DMS153 treated with DMSO at 0.1 percent for 48 hours (cell line): Measurements from ENCODE around the gene EEF1A1.
"Not testable (repeated sequence)": the region's sequence is repeated elsewhere in the genome, so short reads cannot be mapped to it uniquely, and the experiment has no call there.

Experiments used
- DNase-seq: peaks from one replicate; lab custom pipeline; 2025; ENCODE audit not compliant: unreplicated experiment; lab: John Stamatoyannopoulos, UW

Gene EEF1A1

DNA sequence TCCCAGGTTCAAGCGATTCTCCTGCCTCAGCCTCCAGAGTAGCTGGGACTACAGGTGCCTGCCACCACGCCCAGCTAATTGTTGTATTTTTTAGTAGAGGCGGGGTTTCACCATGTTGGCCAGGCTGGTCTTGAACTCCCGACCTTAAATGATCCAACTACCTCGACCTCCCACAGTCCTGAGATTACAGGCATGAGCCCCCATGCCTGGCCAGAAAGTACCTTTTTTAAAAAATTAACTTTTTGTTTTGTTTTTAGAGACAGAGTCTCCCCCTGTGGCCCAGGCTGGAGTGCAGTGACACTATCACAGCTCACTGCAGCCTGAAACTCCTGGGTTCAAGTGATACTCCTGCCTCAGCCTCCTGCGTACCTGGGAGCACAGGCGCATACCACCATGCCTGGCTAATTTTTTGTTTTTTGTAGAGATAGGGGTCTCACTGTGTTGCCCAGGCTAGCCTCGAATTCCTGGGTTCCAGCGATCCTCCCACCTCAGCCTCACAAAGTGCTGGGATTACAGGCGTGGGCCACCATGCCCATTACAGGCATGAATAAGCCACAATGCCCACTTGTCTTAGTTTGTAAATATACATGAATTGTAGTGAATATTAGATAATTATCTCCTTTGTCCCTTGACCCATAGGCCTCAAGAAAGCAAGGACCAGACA is 17.4 kb upstream of the EEF1A1 start:
- DNase-seq = no peak

DNA sequence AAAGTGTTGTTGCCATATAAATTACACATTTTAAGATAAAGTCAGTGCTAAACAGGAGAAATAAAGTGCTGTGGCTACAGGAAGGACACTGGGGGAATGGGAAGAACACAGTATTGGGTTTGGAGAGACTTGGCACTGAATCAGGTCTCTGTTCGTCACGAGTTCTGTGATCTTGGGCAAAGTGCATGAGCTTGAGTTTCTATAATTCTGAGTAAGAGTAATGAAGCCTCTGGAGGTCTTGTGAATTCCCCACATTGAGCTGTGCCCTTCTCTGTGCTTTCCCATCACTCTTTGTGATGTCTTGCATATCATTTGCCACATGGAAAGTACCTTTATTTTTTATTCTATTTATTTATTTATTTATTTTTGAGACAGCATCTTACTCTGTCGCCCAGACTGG is 16.8 kb upstream of the EEF1A1 start:
- no peak for DNase-seq

DNA sequence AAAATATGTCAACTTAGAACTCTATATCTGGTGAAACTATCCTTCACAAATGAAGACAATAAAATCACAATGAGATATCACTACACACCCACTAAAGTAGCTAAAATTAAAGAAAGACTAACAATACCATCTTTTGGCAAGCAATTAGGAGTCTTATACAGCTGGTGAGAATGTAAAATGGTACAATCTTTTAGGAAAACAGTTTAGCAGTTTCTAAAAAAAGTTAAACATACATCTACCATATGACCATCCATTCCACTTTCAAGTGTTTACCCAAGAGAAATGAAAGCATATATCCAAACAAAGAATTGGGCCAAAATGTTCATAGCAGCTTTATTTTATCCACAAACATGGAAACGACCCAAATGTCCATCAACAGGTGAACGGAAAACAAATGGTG is 13.8 kb upstream of the EEF1A1 start:
- no peak for DNase-seq

DNA sequence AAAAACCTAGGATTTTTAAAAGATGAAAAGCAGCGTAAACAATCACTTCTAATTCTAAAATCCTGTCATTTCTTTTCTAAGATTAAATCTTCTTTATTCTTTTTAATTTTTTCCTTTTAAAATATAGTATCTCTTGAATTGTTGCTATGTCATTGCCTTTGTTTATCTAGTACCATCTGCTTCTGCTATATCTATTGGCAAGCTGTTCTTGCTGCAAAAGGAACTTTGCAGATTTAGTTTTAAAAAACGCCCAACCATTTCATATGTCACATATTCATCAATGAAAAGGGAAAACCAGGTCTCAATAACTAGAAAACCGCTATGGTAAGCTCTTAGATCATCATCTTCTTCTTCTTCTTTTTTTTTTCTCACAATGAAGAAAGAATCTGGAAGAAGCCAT is 11.5 kb upstream of the EEF1A1 start:
- no peak for DNase-seq

DNA sequence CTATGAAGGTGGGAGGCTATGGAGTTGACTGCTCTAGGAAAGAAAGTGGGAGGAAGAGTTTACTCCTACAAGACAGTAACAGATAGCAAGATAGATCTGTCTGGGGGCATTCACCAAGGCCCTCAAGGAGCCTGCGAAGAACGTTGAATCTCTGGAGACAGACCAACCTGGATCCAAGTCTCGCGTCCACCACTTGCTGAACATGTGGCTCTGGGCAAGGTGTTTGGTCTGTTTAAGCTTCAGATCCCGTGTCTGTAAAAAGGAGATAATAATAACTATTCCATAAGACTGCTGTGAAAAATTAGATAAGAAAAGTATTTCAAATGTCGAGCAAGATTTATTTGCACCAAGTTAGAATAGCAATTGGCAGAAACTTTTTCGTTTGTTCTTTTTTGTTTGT is 8.1 kb upstream of the EEF1A1 start:
- DNase-seq = no peak

DNA sequence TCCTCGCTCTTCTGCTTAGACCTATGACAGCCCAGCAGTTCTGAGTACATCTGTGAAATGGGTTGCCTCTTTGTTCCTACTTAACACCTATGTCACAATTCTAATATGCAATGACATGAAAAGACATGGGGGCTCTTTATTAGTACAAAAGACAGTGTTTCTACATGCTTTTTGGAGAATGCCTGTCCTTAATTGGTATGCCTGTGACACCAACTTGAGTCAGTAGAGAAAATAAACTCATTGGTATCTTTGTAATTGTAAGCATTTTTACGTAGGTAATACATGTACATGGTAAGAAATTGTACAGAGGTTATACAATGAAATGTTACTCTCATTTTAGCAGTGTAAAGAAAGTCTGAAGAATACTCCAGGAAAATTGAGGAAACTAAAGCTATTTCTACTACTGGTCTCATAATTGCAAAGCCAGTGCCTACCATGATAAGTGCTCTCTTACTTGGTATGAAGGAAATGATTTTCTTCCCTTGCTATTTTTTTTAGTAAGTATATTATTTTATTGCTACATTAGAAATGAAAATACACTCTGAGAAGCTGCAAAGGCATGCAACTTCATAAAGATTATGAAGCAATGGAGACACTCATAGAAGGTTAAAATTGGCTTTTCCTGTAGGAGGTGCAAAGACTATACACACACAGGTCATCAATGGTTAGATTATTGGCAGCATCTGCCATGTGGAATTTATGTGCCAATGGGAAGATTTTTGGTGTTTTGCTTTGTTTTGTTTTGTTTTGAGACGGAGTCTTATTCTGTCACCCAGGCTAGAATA is 4.9 kb upstream of the EEF1A1 start:
- no peak for DNase-seq

DNA sequence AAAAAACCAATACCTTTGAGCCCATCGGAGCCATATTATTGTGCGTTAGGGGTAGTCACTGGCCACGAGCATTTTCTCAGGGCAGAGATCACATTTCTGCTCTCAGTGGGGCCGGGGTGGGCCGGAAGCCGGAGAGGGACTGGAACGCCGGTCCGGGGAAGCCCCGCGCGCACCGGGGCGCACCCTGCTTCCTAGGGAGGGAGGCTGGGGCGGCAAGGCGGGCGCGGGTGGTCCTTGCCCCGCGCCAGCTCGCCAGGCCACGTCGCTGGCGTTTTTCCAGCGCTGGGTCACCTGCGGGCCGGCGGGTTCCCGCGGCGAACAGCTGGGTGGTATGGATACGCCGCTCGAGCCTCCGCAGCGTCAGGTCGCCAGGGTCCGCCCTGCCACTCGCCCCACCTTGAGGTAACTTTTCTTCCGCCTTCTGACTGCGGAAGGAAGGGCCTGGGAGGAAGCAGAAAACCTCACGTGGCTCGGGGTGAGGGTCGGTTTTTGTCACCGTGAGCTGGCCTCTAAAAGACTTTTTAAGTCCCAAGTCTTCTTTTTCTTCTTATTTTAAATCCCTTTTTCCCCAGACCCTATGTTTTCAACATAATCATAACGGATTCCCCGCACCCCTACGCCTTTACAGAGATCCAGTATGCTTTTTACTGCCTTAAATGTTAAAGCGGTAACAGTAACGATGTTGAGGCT is 2.7 kb upstream of the EEF1A1 start:
- peak; percentile 54 for DNase-seq

DNA sequence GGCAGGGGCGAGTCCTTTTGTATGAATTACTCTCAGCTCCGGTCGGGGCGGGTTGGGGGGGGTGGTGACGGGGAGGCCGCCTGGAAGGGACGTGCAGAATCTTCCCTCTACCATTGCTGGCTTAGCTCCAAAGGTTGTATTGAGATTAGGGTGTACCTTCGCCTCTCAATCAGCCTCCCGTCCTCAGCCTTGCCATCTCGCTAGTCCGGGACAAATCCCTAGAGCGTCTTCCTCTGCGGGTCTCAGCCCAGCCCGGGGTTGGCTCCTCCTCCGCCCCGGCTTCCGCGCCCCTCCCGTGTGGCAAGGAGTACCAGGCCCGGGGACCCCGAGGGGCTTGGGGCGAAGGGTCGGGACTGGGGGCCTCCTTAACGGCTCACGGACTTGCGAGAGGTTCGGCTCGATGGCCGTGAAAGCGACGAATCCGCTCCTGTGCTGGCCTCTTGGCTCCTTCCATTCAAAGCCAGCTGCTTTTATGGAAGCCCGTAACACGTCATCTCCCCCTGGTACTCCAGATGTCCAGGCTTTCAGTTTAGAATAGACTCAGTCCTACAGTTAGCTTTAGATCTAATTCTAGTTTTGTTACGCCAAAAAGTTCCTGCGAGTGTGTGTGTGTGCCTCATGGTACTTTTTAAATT is 636 bp upstream of the EEF1A1 start:
- DNase-seq = peak; percentile 99

DNA sequence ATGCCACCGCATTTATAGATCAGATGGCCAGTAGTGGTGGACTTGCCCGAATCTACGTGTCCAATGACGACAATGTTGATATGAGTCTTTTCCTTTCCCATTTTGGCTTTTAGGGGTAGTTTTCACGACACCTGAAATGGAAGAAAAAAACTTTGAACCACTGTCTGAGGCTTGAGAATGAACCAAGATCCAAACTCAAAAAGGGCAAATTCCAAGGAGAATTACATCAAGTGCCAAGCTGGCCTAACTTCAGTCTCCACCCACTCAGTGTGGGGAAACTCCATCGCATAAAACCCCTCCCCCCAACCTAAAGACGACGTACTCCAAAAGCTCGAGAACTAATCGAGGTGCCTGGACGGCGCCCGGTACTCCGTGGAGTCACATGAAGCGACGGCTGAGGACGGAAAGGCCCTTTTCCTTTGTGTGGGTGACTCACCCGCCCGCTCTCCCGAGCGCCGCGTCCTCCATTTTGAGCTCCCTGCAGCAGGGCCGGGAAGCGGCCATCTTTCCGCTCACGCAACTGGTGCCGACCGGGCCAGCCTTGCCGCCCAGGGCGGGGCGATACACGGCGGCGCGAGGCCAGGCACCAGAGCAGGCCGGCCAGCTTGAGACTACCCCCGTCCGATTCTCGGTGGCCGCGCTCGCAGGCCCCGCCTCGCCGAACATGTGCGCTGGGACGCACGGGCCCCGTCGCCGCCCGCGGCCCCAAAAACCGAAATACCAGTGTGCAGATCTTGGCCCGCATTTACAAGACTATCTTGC is 725 bp downstream of the EEF1A1 start:
- DNase-seq = peak; percentile 35

DNA sequence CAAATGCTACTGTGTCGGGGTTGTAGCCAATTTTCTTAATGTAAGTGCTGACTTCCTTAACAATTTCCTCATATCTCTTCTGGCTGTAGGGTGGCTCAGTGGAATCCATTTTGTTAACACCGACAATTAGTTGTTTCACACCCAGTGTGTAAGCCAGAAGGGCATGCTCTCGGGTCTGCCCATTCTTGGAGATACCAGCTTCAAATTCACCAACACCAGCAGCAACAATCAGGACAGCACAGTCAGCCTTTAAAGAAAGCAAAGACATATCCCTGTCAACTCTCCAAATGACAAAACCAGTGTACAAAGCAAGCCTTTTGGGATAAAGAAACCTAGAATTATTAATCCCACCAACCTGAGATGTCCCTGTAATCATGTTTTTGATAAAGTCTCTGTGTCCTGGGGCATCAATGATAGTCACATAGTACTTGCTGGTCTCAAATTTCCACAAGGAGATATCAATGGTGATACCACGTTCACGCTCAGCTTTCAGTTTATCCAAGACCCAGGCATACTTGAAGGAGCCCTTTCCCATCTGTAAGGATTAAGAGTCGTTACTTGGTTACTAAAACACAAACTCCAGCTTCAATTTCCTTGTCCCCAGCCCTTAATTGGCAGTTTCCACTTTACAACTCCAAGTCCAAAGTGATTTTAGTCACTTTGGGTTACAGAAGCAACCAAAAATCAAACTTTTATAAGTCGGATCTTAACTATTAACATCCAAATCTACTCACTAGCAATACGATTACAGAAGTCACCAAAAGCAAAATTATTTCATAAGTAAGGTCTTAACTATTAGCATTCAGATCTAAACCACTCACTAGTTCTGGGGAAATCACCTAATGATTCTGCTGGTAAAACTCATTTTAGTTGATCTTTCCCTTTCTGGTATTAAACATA is 1.6 kb downstream of the EEF1A1 start:
- DNase-seq = not testable (repeated sequence)

DNA sequence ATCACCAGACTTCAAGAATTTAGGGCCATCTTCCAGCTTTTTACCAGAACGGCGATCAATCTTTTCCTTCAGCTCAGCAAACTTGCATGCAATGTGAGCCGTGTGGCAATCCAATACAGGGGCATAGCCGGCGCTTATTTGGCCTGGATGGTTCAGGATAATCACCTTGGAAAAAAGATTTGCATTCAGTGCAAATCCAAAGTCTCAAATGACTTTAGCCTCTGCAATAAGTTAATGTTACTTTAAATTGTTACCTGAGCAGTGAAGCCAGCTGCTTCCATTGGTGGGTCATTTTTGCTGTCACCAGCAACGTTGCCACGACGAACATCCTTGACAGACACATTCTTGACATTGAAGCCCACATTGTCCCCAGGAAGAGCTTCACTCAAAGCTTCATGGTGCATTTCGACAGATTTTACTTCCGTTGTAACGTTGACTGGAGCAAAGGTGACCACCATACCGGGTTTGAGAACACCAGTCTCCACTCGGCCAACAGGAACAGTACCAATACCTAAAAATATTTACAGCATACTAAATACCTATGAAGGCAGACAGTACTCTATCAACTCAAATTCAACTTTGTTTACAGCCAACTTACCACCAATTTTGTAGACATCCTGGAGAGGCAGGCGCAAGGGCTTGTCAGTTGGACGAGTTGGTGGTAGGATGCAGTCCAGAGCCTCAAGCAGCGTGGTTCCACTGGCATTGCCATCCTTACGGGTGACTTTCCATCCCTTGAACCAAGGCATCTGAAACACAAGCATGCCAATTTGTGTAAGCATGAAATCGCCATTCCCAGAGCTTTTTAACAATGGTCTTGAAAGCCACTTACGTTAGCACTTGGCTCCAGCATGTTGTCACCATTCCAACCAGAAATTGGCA is 2.5 kb downstream of the EEF1A1 start:
- not testable (repeated sequence) for DNase-seq

DNA sequence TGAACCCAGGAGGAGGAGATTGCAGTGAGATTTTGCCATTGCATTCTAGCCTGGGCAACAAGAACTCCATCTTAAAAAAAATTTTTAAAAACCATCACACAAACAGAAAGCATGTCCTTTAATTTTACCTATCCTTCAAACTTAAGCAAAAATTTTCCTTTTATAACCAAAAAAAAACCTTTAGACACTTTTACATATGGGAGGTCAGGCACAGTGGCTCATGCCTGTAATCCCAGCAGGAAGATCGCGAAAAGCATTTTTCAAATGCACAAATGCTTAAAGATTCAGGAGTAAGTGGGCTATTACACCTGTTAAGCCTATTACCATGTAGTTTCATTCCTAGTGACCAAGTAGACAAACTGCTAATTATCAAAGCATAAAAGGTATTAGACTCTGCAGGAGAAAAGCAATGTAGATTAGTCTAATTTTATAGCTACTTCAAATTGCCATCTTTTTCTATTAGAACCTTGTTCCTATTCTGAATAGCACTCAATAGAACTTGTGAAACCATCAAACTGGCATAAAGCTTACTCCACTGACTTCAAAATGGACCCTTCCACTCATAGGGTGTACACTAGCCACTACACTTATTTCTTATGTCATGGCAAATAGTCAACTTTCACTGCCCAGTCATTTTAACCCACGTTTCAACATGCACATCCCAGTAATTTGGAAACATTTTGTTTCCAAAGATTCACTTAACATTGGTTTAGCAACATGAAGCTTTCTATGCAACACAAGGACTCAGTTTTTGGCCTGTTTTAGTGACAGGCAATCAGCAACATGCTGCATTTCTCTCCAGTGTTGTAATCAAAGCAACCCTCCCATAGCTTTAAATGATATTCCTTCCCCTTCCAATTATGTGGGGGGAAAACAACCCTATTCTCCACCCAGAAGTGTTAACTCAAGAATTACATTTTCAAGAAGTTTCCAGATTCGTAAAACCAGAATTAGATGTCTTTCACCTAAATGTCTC is 4.0 kb downstream of the EEF1A1 start:
- no peak for DNase-seq

DNA sequence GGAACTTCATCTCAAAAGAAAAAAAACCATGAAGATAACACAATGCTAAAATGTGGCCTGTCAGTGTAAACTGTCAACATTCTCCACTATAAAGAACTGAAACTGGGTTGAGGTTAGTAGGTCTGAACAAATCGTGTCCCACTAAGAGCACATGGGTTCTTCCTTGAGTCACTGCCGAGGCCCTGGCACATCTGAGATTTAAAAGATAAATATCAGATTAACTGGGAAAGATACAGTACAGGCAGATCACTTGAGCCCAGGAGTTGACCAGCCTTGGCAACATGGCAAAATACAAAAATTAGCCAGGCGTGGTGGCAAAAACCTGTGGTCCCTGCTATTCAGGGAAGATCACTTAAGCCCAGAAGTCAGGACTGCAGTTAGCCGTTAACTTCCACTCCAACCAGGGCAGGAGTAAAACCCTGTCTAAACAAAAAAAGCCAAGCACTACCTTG is 5.6 kb downstream of the EEF1A1 start:
- DNase-seq = no peak

DNA sequence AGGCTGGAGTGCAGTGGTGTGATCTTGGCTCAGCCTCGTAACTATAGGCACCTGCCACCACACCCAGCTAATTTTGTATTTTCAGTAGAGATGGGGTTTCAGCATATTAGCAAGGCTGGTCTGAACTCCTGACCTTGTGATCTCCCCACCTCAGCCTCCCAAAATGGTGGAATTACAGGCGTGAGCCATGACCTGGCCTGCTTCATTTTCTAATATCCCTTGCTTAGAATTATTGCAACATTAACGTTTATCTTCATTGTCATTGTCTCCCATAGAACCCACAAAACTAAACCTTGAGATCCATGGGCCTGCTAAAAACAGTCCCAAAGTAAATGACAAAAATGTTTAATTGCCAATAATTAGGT is 6.1 kb downstream of the EEF1A1 start:
- no peak for DNase-seq

DNA sequence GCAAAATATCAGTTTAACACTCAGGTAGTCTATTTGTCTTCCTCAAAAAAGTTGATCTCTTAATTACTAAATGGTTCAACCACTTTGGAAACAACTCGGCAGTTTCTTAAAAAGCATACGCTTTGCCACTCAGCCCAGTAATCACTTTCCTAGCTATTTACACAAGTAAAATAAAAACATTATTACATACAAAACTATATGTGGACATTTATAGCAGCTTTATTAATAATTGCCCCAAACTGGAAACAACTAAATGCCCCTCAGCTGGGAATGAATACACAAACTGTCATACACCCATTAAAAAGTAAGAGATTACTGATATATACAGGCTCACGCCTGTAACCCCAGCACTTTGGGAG is 7.4 kb downstream of the EEF1A1 start:
- DNase-seq = no peak

DNA sequence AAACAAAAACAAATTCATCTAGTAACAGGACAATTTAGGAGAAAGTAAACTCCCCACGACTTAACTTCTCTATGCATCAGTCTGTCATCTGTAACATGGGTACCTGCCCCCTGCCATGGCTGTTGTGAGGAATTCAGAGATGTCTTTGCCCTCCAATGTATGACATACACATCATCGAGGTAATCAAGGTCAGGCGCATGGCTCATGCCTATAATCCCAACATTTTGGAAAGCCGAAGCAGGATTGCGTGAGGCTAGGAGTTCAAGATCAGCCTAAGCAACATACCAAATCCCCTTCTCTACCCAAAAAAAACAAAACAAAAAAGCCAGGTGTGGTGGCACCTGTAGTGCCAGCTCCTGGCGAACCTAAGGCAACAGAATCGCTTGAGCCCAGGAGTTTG is 9.0 kb downstream of the EEF1A1 start:
- DNase-seq = no peak

DNA sequence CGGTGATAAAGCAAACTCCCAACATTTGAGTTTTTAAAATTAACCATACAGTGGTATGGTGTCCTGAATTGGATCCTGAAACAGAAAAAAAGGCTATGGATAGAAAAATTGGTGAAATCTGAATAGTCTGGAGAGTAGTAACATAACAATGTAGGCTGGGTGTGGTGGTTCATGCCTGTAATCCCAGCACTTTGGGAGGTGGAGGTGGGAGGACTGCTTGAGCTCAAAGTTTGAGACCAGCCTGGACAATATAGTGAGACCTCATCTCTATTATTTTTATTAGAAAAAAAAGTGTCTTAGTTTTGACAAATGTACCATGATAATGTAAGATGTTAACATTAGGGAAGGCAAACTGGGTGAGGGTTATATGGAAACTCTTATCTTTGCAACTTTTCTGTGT is 11.0 kb downstream of the EEF1A1 start:
- no peak for DNase-seq

DNA sequence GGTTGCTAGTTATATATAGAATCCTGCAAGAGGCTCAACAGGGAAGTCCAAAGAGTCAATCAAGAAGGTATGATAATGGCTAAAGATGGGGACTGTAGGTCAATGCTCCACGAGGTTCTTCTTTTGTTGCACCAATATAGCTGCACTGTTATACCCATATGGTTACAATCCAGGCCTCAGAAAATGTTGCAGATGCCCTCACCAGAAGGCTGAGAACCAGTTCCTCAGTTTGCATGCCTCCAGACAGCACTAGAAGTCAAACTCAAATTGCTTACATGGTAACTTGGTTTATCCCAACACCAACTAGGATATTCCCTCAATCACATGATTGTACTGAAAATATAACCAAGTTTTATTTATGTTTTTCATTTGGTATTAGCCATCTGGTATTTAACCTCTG is 12.1 kb downstream of the EEF1A1 start:
- DNase-seq = no peak
